ENCODE measurements around the gene BASP1. TPM values are rescaled to one million over a fixed set of nuclear protein-coding genes. Genes with fewer than 3 reads are reported as not detected.
"Not testable (repeated sequence)": the region's sequence is repeated elsewhere in the genome, so short reads cannot be mapped to it uniquely, and the experiment has no call there.

BASP1 gene
- total RNA-seq, 2 experiments from 2014 or later: 0.66 to 0.85 TPM

DNA sequence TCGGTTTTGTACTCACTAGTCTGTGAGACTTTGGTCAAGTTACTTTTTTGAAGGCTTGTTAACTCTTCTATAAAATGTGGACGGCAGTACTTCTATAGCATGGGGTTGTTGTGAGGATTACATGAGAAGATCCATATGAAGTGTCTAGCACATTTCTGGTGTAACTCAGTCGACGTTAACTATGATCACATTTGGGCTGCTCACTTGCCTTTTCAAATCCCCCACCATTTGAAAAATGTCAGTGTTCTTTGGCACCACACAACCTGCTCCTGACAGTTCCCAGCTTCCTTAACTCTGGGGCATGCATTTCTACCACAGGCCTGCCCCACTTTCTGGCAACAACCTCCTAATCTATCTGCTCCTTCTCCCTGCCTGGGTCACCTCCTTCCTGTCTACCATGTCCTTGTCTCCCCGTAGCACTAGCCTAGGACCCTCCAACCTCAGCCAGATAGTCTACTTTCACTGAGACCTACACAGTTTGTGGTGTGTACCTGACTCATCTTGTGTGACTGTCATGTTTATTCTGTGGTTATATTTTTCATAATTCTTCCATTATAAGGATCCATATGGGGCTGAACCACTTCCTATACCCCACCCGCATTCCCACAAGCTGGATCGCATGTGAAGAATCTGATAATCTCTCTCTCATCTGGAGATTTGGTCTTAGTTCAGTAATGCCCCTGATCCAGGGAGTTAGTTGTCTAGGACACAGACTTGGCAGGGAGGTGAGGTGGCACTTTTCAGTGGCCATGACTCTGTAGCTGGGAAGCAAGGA is 30.2 kb upstream of the BASP1 start:
- Mint-ChIP-seq H3K9me3 (no peaks in the 10 kb centered on the region), H3K36me3 (no peaks in the 10 kb centered on the region), H3K27ac (no peak overlapping the region), H3K27me3 (peaks cover 24% of the 10 kb centered on the region), H3K4me1 (peaks cover 3% of the 10 kb centered on the region), H3K4me3 (no peak overlapping the region)
- no peak for DNase-seq

GRCh38 chr5:17187786-17188170 is 29.7 kb upstream of the BASP1 start:
- Mint-ChIP-seq H3K27me3 (peaks cover 27% of the 10 kb centered on the region), H3K9me3 (no peaks in the 10 kb centered on the region), H3K4me1 (peaks cover 1% of the 10 kb centered on the region), H3K27ac (no peak overlapping the region), H3K4me3 (no peak overlapping the region), H3K36me3 (no peaks in the 10 kb centered on the region)
- no peak for DNase-seq

DNA sequence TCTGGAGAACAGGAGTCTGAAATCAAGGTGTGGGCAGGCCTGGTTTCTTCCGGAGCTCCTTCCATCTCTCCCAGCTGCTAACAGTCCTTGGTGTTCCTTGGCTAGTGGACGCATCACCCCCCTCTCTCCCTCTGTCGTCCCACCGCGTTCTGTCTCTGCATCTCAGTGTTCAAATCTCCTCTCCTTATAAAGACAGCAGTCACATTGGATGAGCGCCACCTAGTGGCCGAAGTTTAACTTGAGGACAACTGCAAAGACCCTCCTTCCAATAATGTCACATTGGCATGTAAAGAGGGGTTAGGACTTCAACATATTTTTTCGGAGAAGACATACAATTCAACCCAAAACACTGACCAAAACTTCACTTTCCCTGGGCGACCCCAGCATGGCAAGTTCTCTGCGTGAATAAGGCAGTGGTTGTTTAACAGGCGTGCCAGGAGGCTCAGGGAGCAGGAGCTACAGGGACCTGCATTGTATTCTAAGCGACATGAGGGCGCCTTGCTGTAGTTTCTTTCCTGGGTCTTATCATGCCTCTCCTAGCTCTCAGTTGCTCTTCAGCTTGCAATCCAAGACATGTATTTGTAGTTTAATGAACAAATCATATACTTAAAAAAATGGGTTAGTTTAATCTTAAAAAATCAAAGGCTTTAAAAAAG is 27.9 kb upstream of the BASP1 start:
- H3K9me3 Mint-ChIP-seq: no peaks in the 10 kb centered on the region
- no peak overlapping the region for H3K27ac Mint-ChIP-seq
- DNase-seq: peak; percentile 41
- no peaks in the 10 kb centered on the region for H3K36me3 Mint-ChIP-seq
- peaks cover 27% of the 10 kb centered on the region for H3K27me3 Mint-ChIP-seq
- no peak overlapping the region for H3K4me3 Mint-ChIP-seq
- H3K4me1 Mint-ChIP-seq: peaks cover 1% of the 10 kb centered on the region

DNA sequence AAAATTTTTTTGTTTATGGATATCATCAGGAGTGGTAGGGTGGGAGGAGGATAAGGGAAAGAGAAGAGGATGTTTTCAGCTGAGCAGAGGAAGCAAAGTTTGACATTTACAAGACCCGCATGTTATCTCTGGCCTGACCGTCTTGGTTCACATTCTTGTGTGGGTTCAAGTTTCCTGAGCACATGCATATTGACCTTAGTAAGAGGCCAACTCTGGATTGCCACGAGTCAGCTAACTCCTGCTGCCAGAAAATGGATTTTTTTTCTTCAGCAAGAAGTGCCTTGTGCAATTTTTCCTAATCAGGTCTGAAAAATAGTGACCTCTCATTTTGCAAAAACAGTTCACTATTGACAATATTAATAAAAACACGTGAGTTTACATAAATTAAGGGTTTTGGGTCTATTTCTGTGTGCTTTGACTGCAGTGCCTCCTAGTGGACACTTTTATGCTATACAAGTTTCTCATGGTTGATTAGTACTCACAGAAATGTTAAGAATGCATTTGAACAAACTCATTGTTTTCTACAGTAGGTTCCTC is 27.1 kb upstream of the BASP1 start:
- H3K4me3 Mint-ChIP-seq: no peak overlapping the region
- no peaks in the 10 kb centered on the region for H3K36me3 Mint-ChIP-seq
- H3K4me1 Mint-ChIP-seq: peaks cover 1% of the 10 kb centered on the region
- H3K9me3 Mint-ChIP-seq: no peaks in the 10 kb centered on the region
- H3K27me3 Mint-ChIP-seq: peaks cover 23% of the 10 kb centered on the region
- no peak overlapping the region for H3K27ac Mint-ChIP-seq
- no peak for DNase-seq

DNA sequence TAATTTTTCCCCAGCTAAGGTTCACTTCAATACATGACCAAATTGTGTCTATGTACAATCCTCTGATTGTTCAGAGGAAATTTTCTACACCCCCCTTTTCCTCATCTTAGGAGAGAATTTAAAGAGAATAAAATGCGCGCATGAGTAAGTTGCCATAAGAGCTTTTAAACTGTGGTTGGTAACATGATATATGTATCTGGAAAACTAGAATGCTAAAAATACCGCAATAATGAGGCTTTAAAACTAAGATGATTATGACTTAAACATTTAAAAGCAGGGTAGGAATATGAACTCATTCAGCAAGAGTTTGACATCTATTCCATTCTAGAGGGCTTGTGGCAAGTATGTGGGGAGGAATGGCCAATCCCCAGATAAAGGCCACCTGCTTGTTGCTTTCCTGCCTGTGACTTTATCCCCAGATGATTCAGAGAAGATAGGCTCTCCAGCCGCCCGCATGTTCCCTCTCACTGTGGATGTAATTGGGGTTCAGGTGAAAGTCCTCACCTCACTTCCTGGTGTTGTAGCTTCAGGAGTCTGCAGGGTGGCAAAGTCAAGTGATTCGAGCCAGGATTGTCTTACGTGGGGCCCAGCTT is 26.5 kb upstream of the BASP1 start:
- H3K27ac Mint-ChIP-seq: no peak overlapping the region
- H3K9me3 Mint-ChIP-seq: no peaks in the 10 kb centered on the region
- H3K27me3 Mint-ChIP-seq: peaks cover 23% of the 10 kb centered on the region
- no peak for DNase-seq
- H3K4me1 Mint-ChIP-seq: peaks cover 1% of the 10 kb centered on the region
- H3K4me3 Mint-ChIP-seq: no peak overlapping the region
- H3K36me3 Mint-ChIP-seq: no peaks in the 10 kb centered on the region

DNA sequence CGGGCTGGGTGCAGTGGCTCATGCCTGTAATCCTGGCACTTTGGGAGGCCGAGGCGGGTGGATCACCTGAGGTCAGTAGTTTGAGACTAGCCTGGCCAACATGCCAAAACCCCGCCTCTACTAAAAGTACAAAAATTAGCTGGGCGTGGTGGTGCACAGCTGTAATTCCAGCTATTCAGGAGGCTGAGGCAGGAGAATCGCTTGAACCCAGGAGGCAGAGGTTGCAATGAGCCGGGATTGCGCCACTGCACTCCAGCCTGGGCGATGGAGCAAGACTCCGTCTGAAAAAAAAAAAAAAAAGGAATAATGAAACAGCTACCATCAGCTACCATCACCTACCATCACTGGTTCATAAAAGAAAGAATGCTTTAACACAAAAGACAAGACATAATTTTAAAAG is 25.9 kb upstream of the BASP1 start:
- H3K36me3 Mint-ChIP-seq, H3K4me3 Mint-ChIP-seq, H3K9me3 Mint-ChIP-seq: not testable (repeated sequence)

DNA sequence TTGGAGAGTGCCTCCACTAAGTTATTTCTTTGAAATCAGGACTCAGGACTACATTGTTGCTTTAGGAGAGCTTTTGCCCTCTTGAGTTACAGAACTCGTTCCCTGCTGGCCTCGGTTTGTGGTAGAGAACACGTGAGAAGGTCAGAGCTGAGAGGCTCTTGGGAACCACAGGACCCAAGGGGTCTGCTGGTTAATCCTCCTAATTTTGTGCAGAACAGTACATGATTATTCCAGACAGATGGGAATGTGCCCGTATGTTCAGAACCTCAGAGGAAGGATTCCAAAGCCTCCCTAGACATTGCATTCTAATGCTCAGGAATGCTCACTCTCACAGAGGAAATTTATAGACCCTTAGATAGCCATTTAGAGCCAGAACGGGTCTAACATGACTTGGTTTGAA is 25.2 kb upstream of the BASP1 start:
- H3K4me3 Mint-ChIP-seq: no peak overlapping the region
- peaks cover 1% of the 10 kb centered on the region for H3K4me1 Mint-ChIP-seq
- DNase-seq: no peak
- H3K9me3 Mint-ChIP-seq: peaks cover under 1% of the 10 kb centered on the region
- H3K27ac Mint-ChIP-seq: no peak overlapping the region
- no peaks in the 10 kb centered on the region for H3K36me3 Mint-ChIP-seq
- peaks cover 27% of the 10 kb centered on the region for H3K27me3 Mint-ChIP-seq

More for the DNA sequence above, 25.9 kb upstream of the BASP1 start:
- H3K4me1 Mint-ChIP-seq, H3K27ac Mint-ChIP-seq, DNase-seq: not testable (repeated sequence)
- peaks cover 26% of the 10 kb centered on the region for H3K27me3 Mint-ChIP-seq

DNA sequence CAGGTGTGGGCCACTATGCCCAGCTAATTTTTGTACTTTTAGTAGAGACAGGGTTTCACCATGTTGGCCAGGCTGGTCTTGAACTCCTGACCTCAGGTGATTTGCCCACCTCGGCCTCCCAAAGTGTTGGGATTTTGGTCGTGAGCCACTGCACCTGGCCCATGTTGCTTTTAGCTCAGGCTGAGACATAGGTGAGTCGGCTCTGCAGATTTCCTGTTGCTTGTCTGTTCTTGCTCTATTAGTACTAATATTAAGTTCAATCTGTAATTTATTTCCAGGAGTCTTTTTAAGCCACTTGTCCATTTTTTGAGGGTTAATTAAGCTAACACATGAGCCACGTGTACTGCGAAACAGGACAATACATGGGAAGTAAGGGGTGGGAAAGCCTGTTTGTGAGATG is 21.4 kb upstream of the BASP1 start:
- H3K36me3 Mint-ChIP-seq: no peaks in the 10 kb centered on the region
- DNase-seq: no peak
- H3K27ac Mint-ChIP-seq: no peak overlapping the region
- peaks cover 7% of the 10 kb centered on the region for H3K9me3 Mint-ChIP-seq
- H3K4me3 Mint-ChIP-seq: no peak overlapping the region
- H3K4me1 Mint-ChIP-seq: no peaks in the 10 kb centered on the region
- H3K27me3 Mint-ChIP-seq: peaks cover 16% of the 10 kb centered on the region

GRCh38 chr5:17196697-17197096 is 20.7 kb upstream of the BASP1 start:
- Mint-ChIP-seq H3K36me3 (no peaks in the 10 kb centered on the region), H3K27ac (no peak overlapping the region), H3K4me1 (no peaks in the 10 kb centered on the region), H3K9me3 (peaks cover 7% of the 10 kb centered on the region), H3K27me3 (peaks cover 14% of the 10 kb centered on the region), H3K4me3 (no peak overlapping the region)
- DNase-seq: no peak

- DNase-seq: no peak
- H3K4me3 Mint-ChIP-seq: no peak overlapping the region
- H3K27ac Mint-ChIP-seq: no peak overlapping the region
- no peaks in the 10 kb centered on the region for H3K9me3 Mint-ChIP-seq
- H3K4me1 Mint-ChIP-seq: no peaks in the 10 kb centered on the region
- H3K36me3 Mint-ChIP-seq: no peaks in the 10 kb centered on the region
- H3K27me3 Mint-ChIP-seq: peaks cover 20% of the 10 kb centered on the region
These were observed 13.9 kb upstream of the BASP1 start for GRCh38 chr5:17203329-17204132.

GRCh38 chr5:17204133-17204489 is 13.3 kb upstream of the BASP1 start:
- Mint-ChIP-seq H3K4me3 (no peak overlapping the region), H3K9me3 (no peaks in the 10 kb centered on the region), H3K36me3 (no peaks in the 10 kb centered on the region), H3K27me3 (peaks cover 22% of the 10 kb centered on the region), H3K4me1 (no peaks in the 10 kb centered on the region), H3K27ac (no peak overlapping the region)
- no peak for DNase-seq

- Mint-ChIP-seq H3K9me3 (no peaks in the 10 kb centered on the region), H3K4me3 (no peak overlapping the region), H3K27me3 (peaks cover 23% of the 10 kb centered on the region), H3K36me3 (no peaks in the 10 kb centered on the region), H3K27ac (no peak overlapping the region), H3K4me1 (no peaks in the 10 kb centered on the region)
- no peak for DNase-seq
These were observed 11.4 kb upstream of the BASP1 start for GRCh38 chr5:17206021-17206420.

DNA sequence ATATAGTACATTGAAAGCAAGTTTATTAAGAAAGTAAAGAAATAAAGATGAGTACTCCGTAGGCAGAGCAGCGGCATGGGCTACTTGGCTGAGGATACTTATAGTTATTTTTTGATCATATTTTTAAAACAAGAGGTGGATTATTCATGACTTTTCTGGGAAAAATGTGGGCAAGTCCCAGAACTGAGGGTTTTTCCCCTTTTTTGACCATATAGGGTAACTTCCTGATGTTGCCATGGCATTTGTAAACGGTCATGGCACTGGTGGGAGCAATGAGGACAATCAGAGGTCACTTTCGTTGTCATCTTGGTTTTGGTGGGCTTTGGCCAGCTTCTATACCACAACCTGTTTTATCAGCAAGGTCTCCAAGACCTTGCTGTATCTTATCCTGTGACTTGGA is 5.2 kb upstream of the BASP1 start:
- H3K27ac Mint-ChIP-seq: no peak overlapping the region
- no peaks in the 10 kb centered on the region for H3K9me3 Mint-ChIP-seq
- peaks cover 3% of the 10 kb centered on the region for H3K36me3 Mint-ChIP-seq
- H3K4me3 Mint-ChIP-seq: no peak overlapping the region
- peaks cover 6% of the 10 kb centered on the region for H3K4me1 Mint-ChIP-seq
- peaks cover 37% of the 10 kb centered on the region for H3K27me3 Mint-ChIP-seq
- DNase-seq: no peak

- Mint-ChIP-seq H3K4me1 (peaks cover 6% of the 10 kb centered on the region), H3K27me3 (peaks cover 39% of the 10 kb centered on the region), H3K4me3 (no peak overlapping the region), H3K9me3 (no peaks in the 10 kb centered on the region), H3K36me3 (peaks cover 3% of the 10 kb centered on the region), H3K27ac (no peak overlapping the region)
- no peak for DNase-seq
These were observed 4.4 kb upstream of the BASP1 start for GRCh38 chr5:17212996-17213395.

GRCh38 chr5:17213938-17214337 is 3.5 kb upstream of the BASP1 start:
- no peaks in the 10 kb centered on the region for H3K9me3 Mint-ChIP-seq
- DNase-seq: no peak
- peaks cover 3% of the 10 kb centered on the region for H3K36me3 Mint-ChIP-seq
- H3K27me3 Mint-ChIP-seq: peaks cover 46% of the 10 kb centered on the region
- H3K4me1 Mint-ChIP-seq: peaks cover 7% of the 10 kb centered on the region
- H3K27ac Mint-ChIP-seq: no peak overlapping the region
- H3K4me3 Mint-ChIP-seq: no peak overlapping the region
